ENCODE results near the gene ITGA7. TPM values are rescaled to one million over a fixed set of nuclear protein-coding genes. Genes with fewer than 3 reads are reported as not detected.

Gene ITGA7
- polyA plus RNA-seq, 2 donors: 15.3 to 24.6 TPM

DNA sequence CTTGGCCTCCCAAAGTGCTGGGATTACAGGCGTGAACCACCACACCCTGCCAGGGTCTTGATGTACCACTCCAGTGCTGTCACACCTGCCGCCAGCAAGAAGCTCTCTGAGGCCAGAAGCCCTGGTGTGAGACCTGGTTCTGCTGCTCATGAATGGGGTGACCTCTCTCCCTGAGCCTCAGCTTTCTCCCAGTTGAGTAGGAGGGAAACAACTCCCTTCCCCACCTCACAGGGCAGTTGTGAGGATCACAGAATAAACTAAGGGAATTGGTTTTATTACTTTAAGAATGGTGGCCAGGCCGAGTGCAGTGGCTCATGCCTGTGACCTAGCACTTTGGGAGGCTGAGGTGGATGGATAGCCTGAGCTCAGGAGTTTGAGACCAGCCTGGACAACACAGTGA lies 26.9 kb upstream of the ITGA7 start:
- Histone ChIP-seq H3K4me1 (ENCODE audit: control insufficient read depth in 2 of 2, insufficient read depth in 2 of 2, low read length in 1 of 2) (peaks cover 0 to 4% of the 10 kb centered on the region in 2 donors), H3K27me3 (ENCODE audit: control insufficient read depth in 1 of 2, insufficient read depth in 2 of 2, low read length in 2 of 2) (no peaks in the 10 kb centered on the region), H3K4me3 (ENCODE audit: low read depth in 1 of 2, low read length in 2 of 2) (no peak overlapping the region), H3K36me3 (ENCODE audit: control insufficient read depth in 2 of 2, insufficient read depth in 2 of 2, low read length in 1 of 2) (no peaks in the 10 kb centered on the region), H3K27ac (ENCODE audit: low read depth in 2 of 2, low read length in 1 of 2) (no peak overlapping the region), H3K9me3 (ENCODE audit: control insufficient read depth in 2 of 2, insufficient read depth in 1 of 2, low read depth in 1 of 2, low read length in 1 of 2) (no peaks in the 10 kb centered on the region)
- WGBS, 2 donors: 84 to 89% methylated on average over 3 of the region's 3 CpGs

DNA sequence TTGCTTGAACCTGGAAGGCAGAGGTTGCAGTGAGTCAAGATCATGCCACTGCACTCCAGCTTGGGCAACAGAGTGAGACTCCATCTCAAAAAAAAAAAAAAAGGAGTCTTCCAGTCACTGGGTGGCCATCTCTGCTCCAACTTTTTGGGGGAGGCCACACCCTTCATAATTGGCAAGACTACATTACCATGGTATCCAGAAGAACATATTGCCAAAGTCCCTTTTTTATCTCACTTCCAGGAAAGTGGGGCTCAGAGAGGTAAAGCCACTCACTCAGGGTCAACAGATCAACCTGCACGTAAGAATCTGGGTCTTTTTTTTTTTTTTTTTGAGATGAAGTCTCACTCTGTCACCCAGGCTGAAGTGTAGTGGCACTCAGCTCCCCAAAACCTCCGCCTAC lies 26.2 kb upstream of the ITGA7 start:
- no peak overlapping the region for H3K27ac ChIP-seq (ENCODE audit: low read depth in 2 of 2, low read length in 1 of 2)
- H3K9me3 ChIP-seq (ENCODE audit: control insufficient read depth in 2 of 2, insufficient read depth in 1 of 2, low read depth in 1 of 2, low read length in 1 of 2): no peaks in the 10 kb centered on the region
- WGBS, 2 donors: 72 to 88% methylated on average over 2 of the region's 2 CpGs
- H3K36me3 ChIP-seq (ENCODE audit: control insufficient read depth in 2 of 2, insufficient read depth in 2 of 2, low read length in 1 of 2): no peaks in the 10 kb centered on the region
- H3K4me1 ChIP-seq (ENCODE audit: control insufficient read depth in 2 of 2, insufficient read depth in 2 of 2, low read length in 1 of 2): peaks cover 0 to 4% of the 10 kb centered on the region in 2 donors
- H3K4me3 ChIP-seq (ENCODE audit: low read depth in 1 of 2, low read length in 2 of 2): no peak overlapping the region
- H3K27me3 ChIP-seq (ENCODE audit: control insufficient read depth in 1 of 2, insufficient read depth in 2 of 2, low read length in 2 of 2): no peaks in the 10 kb centered on the region

DNA sequence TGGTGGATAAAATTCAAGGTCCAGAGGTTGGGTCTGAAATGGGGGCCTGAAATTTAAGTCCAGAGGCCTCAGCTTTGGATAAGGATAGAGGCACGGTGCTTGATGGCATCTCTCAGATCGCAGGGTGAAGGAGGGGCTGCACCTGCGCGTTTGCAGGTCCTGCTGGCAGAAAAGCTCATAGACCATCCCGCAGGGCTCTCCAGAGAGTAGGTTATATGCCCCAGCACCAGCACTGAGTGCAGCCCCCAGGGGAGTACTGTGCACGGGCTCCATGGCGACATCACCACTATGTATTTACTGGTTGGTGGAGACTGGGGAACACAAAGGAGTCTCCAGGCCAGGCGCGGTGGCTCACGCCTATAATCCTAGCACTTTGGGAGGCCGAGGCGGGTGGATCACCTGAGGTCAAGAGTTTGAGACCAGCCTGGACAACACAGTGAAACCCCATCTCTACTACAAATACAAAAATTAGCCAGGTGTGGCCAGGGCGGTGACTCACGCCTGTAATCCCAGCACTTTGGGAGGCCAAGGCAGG lies 25.4 kb upstream of the ITGA7 start:
- no peak overlapping the region for H3K27ac ChIP-seq (ENCODE audit: low read depth in 2 of 2, low read length in 1 of 2)
- no peaks in the 10 kb centered on the region for H3K9me3 ChIP-seq (ENCODE audit: control insufficient read depth in 2 of 2, insufficient read depth in 1 of 2, low read depth in 1 of 2, low read length in 1 of 2)
- no peaks in the 10 kb centered on the region for H3K36me3 ChIP-seq (ENCODE audit: control insufficient read depth in 2 of 2, insufficient read depth in 2 of 2, low read length in 1 of 2)
- peaks cover 0 to 4% of the 10 kb centered on the region in 2 donors for H3K4me1 ChIP-seq (ENCODE audit: control insufficient read depth in 2 of 2, insufficient read depth in 2 of 2, low read length in 1 of 2)
- 86 to 91% methylated on average over 14 of the region's 14 CpGs for WGBS, 2 donors
- H3K4me3 ChIP-seq (ENCODE audit: low read depth in 1 of 2, low read length in 2 of 2): no peak overlapping the region
- H3K27me3 ChIP-seq (ENCODE audit: control insufficient read depth in 1 of 2, insufficient read depth in 2 of 2, low read length in 2 of 2): no peaks in the 10 kb centered on the region

GRCh38 chr12:55732288-55732687 lies 24.6 kb upstream of the ITGA7 start:
- 84 to 85% methylated on average over 4 of the region's 4 CpGs for WGBS, 2 donors
- no peaks in the 10 kb centered on the region for H3K27me3 ChIP-seq (ENCODE audit: control insufficient read depth in 1 of 2, insufficient read depth in 2 of 2, low read length in 2 of 2)
- peak overlapping the region in 1 of 2 donors; percentile 6 for H3K27ac ChIP-seq (ENCODE audit: low read depth in 2 of 2, low read length in 1 of 2)
- no peaks in the 10 kb centered on the region for H3K36me3 ChIP-seq (ENCODE audit: control insufficient read depth in 2 of 2, insufficient read depth in 2 of 2, low read length in 1 of 2)
- H3K4me1 ChIP-seq (ENCODE audit: control insufficient read depth in 2 of 2, insufficient read depth in 2 of 2, low read length in 1 of 2): peaks cover 0 to 8% of the 10 kb centered on the region in 2 donors
- no peaks in the 10 kb centered on the region for H3K9me3 ChIP-seq (ENCODE audit: control insufficient read depth in 2 of 2, insufficient read depth in 1 of 2, low read depth in 1 of 2, low read length in 1 of 2)
- H3K4me3 ChIP-seq (ENCODE audit: low read depth in 1 of 2, low read length in 2 of 2): no peak overlapping the region

- H3K27ac ChIP-seq (ENCODE audit: low read depth in 2 of 2, low read length in 1 of 2): peak overlapping the region; percentile 92 to 94
- H3K36me3 ChIP-seq (ENCODE audit: control insufficient read depth in 2 of 2, insufficient read depth in 2 of 2, low read length in 1 of 2): peaks cover 0 to 11% of the 10 kb centered on the region in 2 donors
- H3K4me1 ChIP-seq (ENCODE audit: control insufficient read depth in 2 of 2, insufficient read depth in 2 of 2, low read length in 1 of 2): peaks cover 0 to 12% of the 10 kb centered on the region in 2 donors
- WGBS, 2 donors: 5 to 11% methylated on average over 19 of the region's 19 CpGs
- no peaks in the 10 kb centered on the region for H3K9me3 ChIP-seq (ENCODE audit: control insufficient read depth in 2 of 2, insufficient read depth in 1 of 2, low read depth in 1 of 2, low read length in 1 of 2)
- H3K4me3 ChIP-seq (ENCODE audit: low read depth in 1 of 2, low read length in 2 of 2): peak overlapping the region; percentile 73 to 79
- H3K27me3 ChIP-seq (ENCODE audit: control insufficient read depth in 1 of 2, insufficient read depth in 2 of 2, low read length in 2 of 2): no peaks in the 10 kb centered on the region
These were observed 22.4 kb upstream of the ITGA7 start for GRCh38 chr12:55729819-55730818.

GRCh38 chr12:55728939-55729818 lies 21.5 kb upstream of the ITGA7 start, which contains the start of gene CD63:
Gene CD63 (minus strand): TSS chr12:55729009. CDS start chr12:55728341, 668 bp downstream.
- Histone ChIP-seq H3K36me3 (ENCODE audit: control insufficient read depth in 2 of 2, insufficient read depth in 2 of 2, low read length in 1 of 2) (peaks cover 0 to 13% of the 10 kb centered on the region in 2 donors), H3K9me3 (ENCODE audit: control insufficient read depth in 2 of 2, insufficient read depth in 1 of 2, low read depth in 1 of 2, low read length in 1 of 2) (no peaks in the 10 kb centered on the region), H3K4me3 (ENCODE audit: low read depth in 1 of 2, low read length in 2 of 2) (peak within 1 kb of the TSS; percentile 73 to 79), H3K27ac (ENCODE audit: low read depth in 2 of 2, low read length in 1 of 2) (peak within 1 kb of the TSS; percentile 92 to 94), H3K27me3 (ENCODE audit: control insufficient read depth in 1 of 2, insufficient read depth in 2 of 2, low read length in 2 of 2) (no peaks in the 10 kb centered on the region), H3K4me1 (ENCODE audit: control insufficient read depth in 2 of 2, insufficient read depth in 2 of 2, low read length in 1 of 2) (peaks cover 2 to 14% of the 10 kb centered on the region in 2 donors)
- 0% methylated on average over 40 to 61 of the region's 61 CpGs for WGBS, 2 donors

- WGBS, 2 donors: 0 to 1% methylated on average over 41 to 61 of the region's 61 CpGs
- peak overlapping the region; percentile 73 to 79 for H3K4me3 ChIP-seq (ENCODE audit: low read depth in 1 of 2, low read length in 2 of 2)
- H3K27ac ChIP-seq (ENCODE audit: low read depth in 2 of 2, low read length in 1 of 2): peak overlapping the region; percentile 92 to 94
- peaks cover 0 to 13% of the 10 kb centered on the region in 2 donors for H3K36me3 ChIP-seq (ENCODE audit: control insufficient read depth in 2 of 2, insufficient read depth in 2 of 2, low read length in 1 of 2)
- peaks cover 3 to 18% of the 10 kb centered on the region in 2 donors for H3K4me1 ChIP-seq (ENCODE audit: control insufficient read depth in 2 of 2, insufficient read depth in 2 of 2, low read length in 1 of 2)
- no peaks in the 10 kb centered on the region for H3K9me3 ChIP-seq (ENCODE audit: control insufficient read depth in 2 of 2, insufficient read depth in 1 of 2, low read depth in 1 of 2, low read length in 1 of 2)
- no peaks in the 10 kb centered on the region for H3K27me3 ChIP-seq (ENCODE audit: control insufficient read depth in 1 of 2, insufficient read depth in 2 of 2, low read length in 2 of 2)
These were observed 20.7 kb upstream of the ITGA7 start for GRCh38 chr12:55728186-55728938.

GRCh38 chr12:55727643-55728185 lies 20.0 kb upstream of the ITGA7 start:
- Histone ChIP-seq H3K4me1 (ENCODE audit: control insufficient read depth in 2 of 2, insufficient read depth in 2 of 2, low read length in 1 of 2) (peaks cover 3 to 18% of the 10 kb centered on the region in 2 donors), H3K9me3 (ENCODE audit: control insufficient read depth in 2 of 2, insufficient read depth in 1 of 2, low read depth in 1 of 2, low read length in 1 of 2) (no peaks in the 10 kb centered on the region), H3K36me3 (ENCODE audit: control insufficient read depth in 2 of 2, insufficient read depth in 2 of 2, low read length in 1 of 2) (peaks cover 0 to 13% of the 10 kb centered on the region in 2 donors), H3K27me3 (ENCODE audit: control insufficient read depth in 1 of 2, insufficient read depth in 2 of 2, low read length in 2 of 2) (no peaks in the 10 kb centered on the region), H3K4me3 (ENCODE audit: low read depth in 1 of 2, low read length in 2 of 2) (peak overlapping the region; percentile 73 to 79), H3K27ac (ENCODE audit: low read depth in 2 of 2, low read length in 1 of 2) (peak overlapping the region; percentile 92 to 94)
- 15 to 17% methylated on average over 9 of the region's 9 CpGs for WGBS, 2 donors
